ENCODE data around the gene CCDC120.

GRCh38 chrX:49117581-49117980 is 58.8 kb downstream of the CCDC120 start:
- TF ChIP-seq CTCF (IDR thresholded peaks at IDR 0.05) (no peak), POLR2A (IDR thresholded peaks at IDR 0.05; ENCODE audit: low read depth) (no peak), POLR2AphosphoS5 (IDR thresholded peaks at IDR 0.05) (no peak)
